ENCODE results near the gene OR51E1.

OR51E1 gene, protein sequence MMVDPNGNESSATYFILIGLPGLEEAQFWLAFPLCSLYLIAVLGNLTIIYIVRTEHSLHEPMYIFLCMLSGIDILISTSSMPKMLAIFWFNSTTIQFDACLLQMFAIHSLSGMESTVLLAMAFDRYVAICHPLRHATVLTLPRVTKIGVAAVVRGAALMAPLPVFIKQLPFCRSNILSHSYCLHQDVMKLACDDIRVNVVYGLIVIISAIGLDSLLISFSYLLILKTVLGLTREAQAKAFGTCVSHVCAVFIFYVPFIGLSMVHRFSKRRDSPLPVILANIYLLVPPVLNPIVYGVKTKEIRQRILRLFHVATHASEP

DNA sequence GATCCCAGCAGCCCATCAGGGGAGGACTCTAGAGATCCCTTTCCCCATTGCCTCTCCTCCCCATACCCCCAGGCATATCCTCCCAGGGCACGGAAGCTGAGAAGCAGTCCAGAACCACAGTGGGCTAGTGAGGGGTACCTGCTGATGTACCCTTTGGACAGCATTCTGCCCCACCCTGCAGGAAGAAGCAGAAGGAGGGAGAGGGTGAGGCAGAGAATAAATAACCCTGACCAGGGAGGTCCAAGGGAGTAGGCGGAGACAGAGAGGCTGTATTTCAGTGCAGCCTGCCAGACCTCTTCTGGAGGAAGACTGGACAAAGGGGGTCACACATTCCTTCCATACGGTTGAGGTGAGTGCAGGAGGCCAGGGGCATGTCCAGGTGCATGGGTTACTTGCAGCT lies at the start of gene OR51E1:
TSS of gene OR51E1 (plus strand) at position 301 of the 400 bp plus-strand sequence. CDS start 8,545 bp downstream, outside the sequence.
- H3K4me3 ChIP-seq (ENCODE audit: low read depth in 1 of 2, low read length in 2 of 2) = no peak within 1 kb of the TSS
- no peaks in the 10 kb centered on the region for H3K36me3 ChIP-seq (ENCODE audit: insufficient read depth, low read length)
- no peaks in the 10 kb centered on the region for H3K9me3 ChIP-seq (ENCODE audit: low read length)
- H3K27me3 ChIP-seq (ENCODE audit: control insufficient read depth in 1 of 2, insufficient read depth in 2 of 2, low read length in 2 of 2) = no peaks in the 10 kb centered on the region
- H3K4me1 ChIP-seq (ENCODE audit: insufficient read depth, low read length) = peaks cover 49% of the 10 kb centered on the region
- no peak within 1 kb of the TSS for H3K27ac ChIP-seq (ENCODE audit: low read depth, low read length)
- H3K9ac ChIP-seq (ENCODE audit: low read length) = no peak within 1 kb of the TSS

DNA sequence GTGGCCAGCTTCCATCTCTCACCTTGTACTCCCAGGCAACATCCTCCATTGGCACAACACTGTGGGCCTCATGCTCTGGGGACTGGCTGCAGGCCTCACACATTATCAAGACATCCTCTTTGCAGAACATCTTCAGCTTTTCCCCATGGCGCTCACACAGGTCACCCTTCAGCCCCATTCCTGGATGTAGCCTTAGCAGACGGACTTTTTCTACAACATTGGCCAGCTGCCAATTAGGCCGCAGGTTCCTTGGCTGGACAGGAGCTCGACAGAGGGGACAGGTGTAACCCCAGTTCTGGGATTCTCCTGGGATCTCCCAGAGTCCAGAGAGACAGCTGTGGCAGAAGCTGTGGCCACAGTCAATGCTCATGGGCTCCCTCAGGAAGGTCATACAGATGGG lies 38.7 kb upstream of the OR51E1 start:
- no peak overlapping the region for H3K4me3 ChIP-seq (ENCODE audit: low read depth in 1 of 2, low read length in 2 of 2)
- peaks cover 16% of the 10 kb centered on the region for H3K4me1 ChIP-seq (ENCODE audit: insufficient read depth, low read length)
- H3K36me3 ChIP-seq (ENCODE audit: insufficient read depth, low read length) = peaks cover 48% of the 10 kb centered on the region
- H3K27me3 ChIP-seq (ENCODE audit: control insufficient read depth in 1 of 2, insufficient read depth in 2 of 2, low read length in 2 of 2) = no peaks in the 10 kb centered on the region
- H3K9me3 ChIP-seq (ENCODE audit: low read length) = no peaks in the 10 kb centered on the region
- H3K27ac ChIP-seq (ENCODE audit: low read depth, low read length) = no peak overlapping the region
- no peak overlapping the region for H3K9ac ChIP-seq (ENCODE audit: low read length)

DNA sequence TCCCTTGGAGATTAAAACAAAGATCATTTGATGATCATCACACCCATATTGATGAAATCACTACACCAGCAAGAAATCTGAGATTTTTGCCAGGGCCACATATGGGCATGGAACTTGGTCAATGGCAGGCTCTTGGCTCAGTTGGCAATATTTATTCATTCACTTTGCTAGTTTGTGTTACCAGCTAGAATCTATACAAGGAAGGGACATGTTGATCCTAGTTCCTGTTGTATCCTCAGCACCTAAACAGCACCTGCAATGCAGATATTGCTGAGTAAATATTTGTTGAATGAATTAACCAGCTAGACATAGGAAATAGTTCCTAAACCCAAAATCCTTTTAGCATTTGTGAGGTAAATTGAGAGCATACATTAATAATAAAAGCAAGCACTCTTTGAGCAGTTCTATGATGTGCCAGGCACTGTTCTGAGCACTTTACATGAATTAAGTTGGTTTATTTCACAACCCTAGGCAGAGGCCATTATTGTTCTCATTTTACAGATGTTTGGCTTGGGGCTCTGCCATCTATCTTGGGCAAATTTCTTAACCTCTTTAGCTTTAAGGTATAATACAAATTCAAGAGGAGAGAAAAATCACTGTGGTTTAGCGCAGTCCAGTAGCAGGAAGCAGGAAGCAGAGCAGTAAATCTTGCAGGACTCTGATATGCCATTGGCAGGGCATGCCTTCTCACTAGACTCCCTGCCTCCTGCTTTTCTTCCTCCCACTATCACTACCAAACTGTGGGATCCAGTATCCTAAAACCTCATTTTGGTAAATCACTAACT lies 37.4 kb upstream of the OR51E1 start:
- H3K4me3 ChIP-seq (ENCODE audit: low read depth in 1 of 2, low read length in 2 of 2) = peak overlapping the region in 1 of 2 donors; percentile 55
- peaks cover 16% of the 10 kb centered on the region for H3K4me1 ChIP-seq (ENCODE audit: insufficient read depth, low read length)
- no peaks in the 10 kb centered on the region for H3K9me3 ChIP-seq (ENCODE audit: low read length)
- no peak overlapping the region for H3K27ac ChIP-seq (ENCODE audit: low read depth, low read length)
- H3K36me3 ChIP-seq (ENCODE audit: insufficient read depth, low read length) = peaks cover 34% of the 10 kb centered on the region
- no peak overlapping the region for H3K9ac ChIP-seq (ENCODE audit: low read length)
- H3K27me3 ChIP-seq (ENCODE audit: control insufficient read depth in 1 of 2, insufficient read depth in 2 of 2, low read length in 2 of 2) = no peaks in the 10 kb centered on the region

DNA sequence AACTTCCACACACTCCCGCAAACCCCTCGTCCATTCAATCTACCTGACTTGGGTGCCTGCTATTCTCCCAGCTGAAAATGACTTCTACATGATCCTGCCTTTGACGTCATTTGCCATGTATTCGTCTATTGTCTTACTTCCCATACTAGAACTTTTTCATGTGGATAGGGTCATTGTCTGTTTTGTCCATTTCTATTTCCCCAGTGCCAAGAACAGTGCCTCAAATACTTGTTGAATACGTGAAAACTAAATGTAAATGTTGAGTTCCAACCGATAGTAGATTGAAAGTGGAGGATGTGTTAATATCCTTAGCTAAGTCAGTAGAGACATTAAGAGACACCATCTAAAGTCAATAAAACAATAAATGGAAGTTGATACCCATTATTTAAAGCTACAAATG lies 36.7 kb upstream of the OR51E1 start:
- Histone ChIP-seq H3K4me3 (ENCODE audit: low read depth in 1 of 2, low read length in 2 of 2) (peak overlapping the region; percentile 51 to 55), H3K27me3 (ENCODE audit: control insufficient read depth in 1 of 2, insufficient read depth in 2 of 2, low read length in 2 of 2) (no peaks in the 10 kb centered on the region), H3K4me1 (ENCODE audit: insufficient read depth, low read length) (peaks cover 16% of the 10 kb centered on the region), H3K9ac (ENCODE audit: low read length) (peak overlapping the region; percentile 37), H3K9me3 (ENCODE audit: low read length) (no peaks in the 10 kb centered on the region), H3K36me3 (ENCODE audit: insufficient read depth, low read length) (peaks cover 27% of the 10 kb centered on the region), H3K27ac (ENCODE audit: low read depth, low read length) (no peak overlapping the region)

DNA sequence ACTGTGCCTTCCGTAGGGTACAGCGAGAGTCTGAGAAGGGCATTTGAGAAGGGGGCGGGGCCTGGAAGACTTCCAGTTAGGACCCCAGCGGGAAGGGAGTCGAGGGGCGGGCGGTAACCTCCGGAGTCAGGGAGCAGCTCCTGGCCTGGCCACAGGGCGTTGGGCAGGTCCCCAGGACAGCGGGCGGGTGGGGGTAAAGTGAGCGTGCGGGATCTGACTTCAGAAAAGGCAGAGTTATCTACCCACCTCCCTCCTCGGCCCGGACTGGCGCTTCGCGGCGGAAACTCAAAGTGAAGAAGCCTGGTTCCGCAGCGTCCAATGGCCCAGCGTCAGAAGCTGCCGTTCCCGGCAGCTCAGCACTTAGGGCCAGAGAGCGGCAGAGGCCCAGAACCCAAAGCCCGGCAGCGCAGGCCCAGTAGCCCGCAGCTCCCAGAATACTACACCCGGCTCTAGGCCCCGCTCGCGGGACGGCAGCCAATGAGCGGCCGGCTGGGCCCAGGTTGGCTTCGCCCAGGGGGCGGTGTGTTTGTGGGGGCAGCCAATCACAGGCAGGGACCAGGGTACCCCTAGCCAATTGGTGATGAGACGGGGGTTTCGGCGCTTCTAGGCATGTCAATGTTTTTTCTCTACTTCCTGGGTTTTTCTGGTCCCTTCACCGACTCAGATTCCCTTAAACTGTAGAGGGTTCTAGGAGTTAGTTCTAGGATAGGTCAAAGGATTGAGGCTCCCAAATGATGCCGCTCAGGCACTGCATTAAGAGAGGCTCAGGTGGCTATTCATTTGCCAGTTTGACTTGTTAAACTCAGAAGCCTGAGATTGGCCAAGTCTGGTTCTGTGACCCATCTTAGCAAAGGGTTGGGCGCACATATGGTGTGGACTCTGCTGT lies 35.8 kb upstream of the OR51E1 start, which contains the start of gene TRIM68:
TSS of gene TRIM68 (minus strand) at position 451 of the 886 bp plus-strand sequence. CDS start 2,727 bp downstream, outside the sequence.
- Histone ChIP-seq H3K27ac (ENCODE audit: low read depth, low read length) (peak within 1 kb of the TSS; percentile 66), H3K36me3 (ENCODE audit: insufficient read depth, low read length) (peaks cover 19% of the 10 kb centered on the region), H3K4me1 (ENCODE audit: insufficient read depth, low read length) (peaks cover 16% of the 10 kb centered on the region), H3K27me3 (ENCODE audit: control insufficient read depth in 1 of 2, insufficient read depth in 2 of 2, low read length in 2 of 2) (no peaks in the 10 kb centered on the region), H3K9me3 (ENCODE audit: low read length) (no peaks in the 10 kb centered on the region), H3K9ac (ENCODE audit: low read length) (peak within 1 kb of the TSS; percentile 37), H3K4me3 (ENCODE audit: low read depth in 1 of 2, low read length in 2 of 2) (peak within 1 kb of the TSS; percentile 51 to 55)

DNA sequence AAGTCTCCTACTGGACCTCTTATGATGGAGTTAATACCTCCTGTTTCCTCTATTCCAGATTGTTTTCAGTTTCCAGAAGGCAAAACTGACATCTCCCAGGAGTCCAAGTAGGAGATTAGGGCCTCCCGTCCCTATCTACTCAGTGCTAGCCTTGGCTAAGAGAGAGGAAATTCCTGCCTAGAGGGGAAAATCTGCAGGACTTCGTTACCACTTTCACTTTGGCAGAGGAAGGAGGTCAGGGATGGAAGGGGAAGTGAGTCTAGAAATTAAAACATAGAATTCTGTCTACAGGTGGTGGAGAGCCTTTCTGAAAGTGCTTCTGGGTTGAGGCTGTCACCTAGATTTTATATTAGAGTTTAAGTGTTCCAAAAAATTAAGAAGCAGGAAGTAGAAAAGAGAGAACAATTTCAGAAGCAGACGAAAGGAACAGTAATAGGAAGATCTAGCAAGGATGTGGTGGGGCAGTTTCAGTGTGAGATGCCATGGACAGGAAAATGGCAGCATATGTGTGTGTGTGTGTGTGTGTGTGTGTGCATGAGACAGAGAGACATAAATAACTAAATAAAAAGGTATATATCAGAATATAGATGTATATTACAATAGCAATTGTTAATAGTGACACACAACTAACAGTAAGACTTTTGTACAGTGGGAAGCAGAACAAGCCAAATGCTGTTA lies 33.4 kb upstream of the OR51E1 start:
- no peaks in the 10 kb centered on the region for H3K27me3 ChIP-seq (ENCODE audit: control insufficient read depth in 1 of 2, insufficient read depth in 2 of 2, low read length in 2 of 2)
- no peak overlapping the region for H3K27ac ChIP-seq (ENCODE audit: low read depth, low read length)
- no peak overlapping the region for H3K9ac ChIP-seq (ENCODE audit: low read length)
- H3K9me3 ChIP-seq (ENCODE audit: low read length) = no peaks in the 10 kb centered on the region
- H3K4me1 ChIP-seq (ENCODE audit: insufficient read depth, low read length) = peaks cover 16% of the 10 kb centered on the region
- H3K36me3 ChIP-seq (ENCODE audit: insufficient read depth, low read length) = no peaks in the 10 kb centered on the region
- H3K4me3 ChIP-seq (ENCODE audit: low read depth in 1 of 2, low read length in 2 of 2) = no peak overlapping the region

DNA sequence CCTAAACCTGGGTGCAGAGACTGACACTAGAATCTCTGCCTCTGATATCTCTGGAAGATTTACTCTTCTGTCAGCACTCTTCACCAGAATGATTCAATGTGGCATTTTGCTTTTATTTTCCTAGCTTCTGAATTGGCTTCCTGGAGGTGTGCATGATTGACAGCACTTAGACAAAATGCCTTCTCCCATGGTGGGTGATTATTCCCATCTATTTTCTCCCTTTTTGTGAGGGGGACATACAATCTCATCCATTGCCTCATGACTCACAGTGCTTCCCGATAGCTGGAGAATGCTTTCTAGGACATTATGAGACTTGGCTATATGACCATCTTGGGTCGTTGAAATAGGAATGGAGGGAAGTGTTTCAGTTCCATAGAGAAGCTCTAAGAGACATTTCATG lies 31.8 kb upstream of the OR51E1 start:
- Histone ChIP-seq H3K27me3 (ENCODE audit: control insufficient read depth in 1 of 2, insufficient read depth in 2 of 2, low read length in 2 of 2) (no peaks in the 10 kb centered on the region), H3K9me3 (ENCODE audit: low read length) (no peaks in the 10 kb centered on the region), H3K27ac (ENCODE audit: low read depth, low read length) (no peak overlapping the region), H3K9ac (ENCODE audit: low read length) (no peak overlapping the region), H3K4me3 (ENCODE audit: low read depth in 1 of 2, low read length in 2 of 2) (no peak overlapping the region), H3K4me1 (ENCODE audit: insufficient read depth, low read length) (peaks cover 7% of the 10 kb centered on the region), H3K36me3 (ENCODE audit: insufficient read depth, low read length) (no peaks in the 10 kb centered on the region)

DNA sequence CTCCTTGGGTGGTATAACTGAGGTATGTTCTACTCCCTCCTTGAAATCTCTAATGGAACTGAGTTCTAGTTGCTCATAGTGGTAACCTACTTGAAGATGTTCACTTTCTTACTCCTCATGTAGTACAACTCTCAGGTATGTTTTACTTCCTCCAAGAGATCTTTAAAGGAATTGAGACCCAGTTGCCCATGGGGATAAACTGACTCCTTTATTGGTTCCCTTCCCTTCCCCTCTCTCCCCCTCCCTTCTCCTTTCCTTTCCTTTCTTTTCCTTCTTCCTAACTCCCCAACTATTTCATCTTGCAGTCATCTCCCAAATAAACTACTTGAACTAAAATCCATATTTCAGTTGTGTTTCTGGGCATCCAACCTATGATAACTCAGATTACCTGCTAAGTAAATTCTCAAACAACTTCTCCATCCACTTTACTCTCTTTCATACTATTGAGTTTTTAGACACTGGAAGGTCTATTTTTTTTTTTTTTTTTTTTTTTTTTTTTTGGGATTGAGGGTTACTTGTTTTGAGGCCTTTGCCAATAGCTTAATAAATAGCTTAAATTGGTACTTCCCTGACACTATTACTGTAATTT lies 27.8 kb upstream of the OR51E1 start:
- H3K9ac ChIP-seq (ENCODE audit: low read length) = no peak overlapping the region
- no peaks in the 10 kb centered on the region for H3K4me1 ChIP-seq (ENCODE audit: insufficient read depth, low read length)
- H3K4me3 ChIP-seq (ENCODE audit: low read depth in 1 of 2, low read length in 2 of 2) = no peak overlapping the region
- no peaks in the 10 kb centered on the region for H3K27me3 ChIP-seq (ENCODE audit: control insufficient read depth in 1 of 2, insufficient read depth in 2 of 2, low read length in 2 of 2)
- no peaks in the 10 kb centered on the region for H3K36me3 ChIP-seq (ENCODE audit: insufficient read depth, low read length)
- no peak overlapping the region for H3K27ac ChIP-seq (ENCODE audit: low read depth, low read length)
- H3K9me3 ChIP-seq (ENCODE audit: low read length) = no peaks in the 10 kb centered on the region

DNA sequence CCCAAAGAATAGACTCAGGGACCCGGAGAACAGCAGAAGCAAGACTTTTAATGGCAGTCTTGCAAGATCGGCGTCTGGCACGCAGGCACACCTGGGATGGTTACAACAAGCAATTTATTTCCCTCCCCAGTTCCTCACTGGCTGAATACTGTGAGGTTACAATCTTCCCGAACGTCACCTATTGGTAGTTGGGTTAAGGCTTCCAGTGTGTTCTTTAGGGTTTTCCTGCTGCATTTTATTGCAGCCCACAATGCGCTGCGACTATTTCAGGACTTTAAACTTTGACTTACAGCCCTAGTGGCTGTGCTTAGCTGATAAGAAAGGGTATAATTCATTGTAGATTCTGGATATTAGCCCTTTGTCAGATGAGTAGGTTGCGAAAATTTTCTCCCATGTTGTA lies 24.3 kb upstream of the OR51E1 start:
- H3K4me3 ChIP-seq (ENCODE audit: low read depth in 1 of 2, low read length in 2 of 2) = no peak overlapping the region
- H3K9me3 ChIP-seq (ENCODE audit: low read length) = no peaks in the 10 kb centered on the region
- H3K9ac ChIP-seq (ENCODE audit: low read length) = no peak overlapping the region
- H3K36me3 ChIP-seq (ENCODE audit: insufficient read depth, low read length) = no peaks in the 10 kb centered on the region
- H3K4me1 ChIP-seq (ENCODE audit: insufficient read depth, low read length) = no peaks in the 10 kb centered on the region
- H3K27ac ChIP-seq (ENCODE audit: low read depth, low read length) = no peak overlapping the region
- no peaks in the 10 kb centered on the region for H3K27me3 ChIP-seq (ENCODE audit: control insufficient read depth in 1 of 2, insufficient read depth in 2 of 2, low read length in 2 of 2)

DNA sequence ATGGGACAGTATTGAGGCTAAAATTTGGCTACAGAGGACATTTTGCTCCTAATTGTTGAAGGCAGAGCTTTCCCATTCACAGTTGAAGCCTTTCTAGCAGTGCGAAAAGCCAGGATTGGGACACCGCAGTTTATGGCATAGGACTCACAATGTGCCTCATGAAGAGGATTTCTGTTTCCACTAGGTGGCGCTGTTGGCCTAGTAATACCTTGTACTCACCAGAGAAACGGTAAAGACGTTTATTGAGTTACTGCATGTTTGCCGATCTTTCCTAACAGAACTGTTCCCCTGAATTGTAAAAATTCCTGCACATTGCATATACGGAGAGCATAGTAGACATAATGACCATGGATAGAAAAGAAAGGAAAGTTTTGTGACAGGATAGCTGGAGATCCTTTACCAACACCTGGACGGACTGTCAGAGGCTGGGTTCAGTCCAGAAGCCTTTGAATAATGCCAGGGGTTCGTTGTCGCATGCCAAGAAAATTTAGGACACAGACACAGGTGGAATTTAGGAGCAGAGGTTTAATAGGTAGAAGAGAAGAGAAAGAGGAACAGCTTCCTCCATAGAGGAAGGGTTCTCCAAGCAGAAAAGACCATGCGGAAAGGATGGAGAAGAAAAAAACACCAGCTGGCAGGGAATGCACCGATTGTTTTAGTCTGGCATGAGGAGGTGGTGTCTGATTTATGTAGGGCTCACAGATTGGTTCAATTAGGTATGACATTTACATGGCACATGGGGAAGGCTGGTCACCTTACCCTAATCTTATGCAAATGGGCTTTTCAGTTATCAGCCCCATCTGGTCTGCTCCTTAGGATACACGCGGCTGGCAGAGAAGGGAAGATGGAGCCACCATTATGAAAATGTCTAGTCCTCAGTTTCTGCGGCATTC lies 17.3 kb upstream of the OR51E1 start:
- no peaks in the 10 kb centered on the region for H3K9me3 ChIP-seq (ENCODE audit: low read length)
- no peak overlapping the region for H3K9ac ChIP-seq (ENCODE audit: low read length)
- peak overlapping the region in 1 of 2 donors; percentile 29 for H3K4me3 ChIP-seq (ENCODE audit: low read depth in 1 of 2, low read length in 2 of 2)
- H3K27me3 ChIP-seq (ENCODE audit: control insufficient read depth in 1 of 2, insufficient read depth in 2 of 2, low read length in 2 of 2) = no peaks in the 10 kb centered on the region
- H3K27ac ChIP-seq (ENCODE audit: low read depth, low read length) = no peak overlapping the region
- peaks cover 4% of the 10 kb centered on the region for H3K4me1 ChIP-seq (ENCODE audit: insufficient read depth, low read length)
- no peaks in the 10 kb centered on the region for H3K36me3 ChIP-seq (ENCODE audit: insufficient read depth, low read length)
